DOHH2 (cell line): ENCODE measurements around the gene PAPPA2.

ENCODE experiments used
- H3F3A ChIP-seq: fragments of 200-600 bp; sonication (generic), shearing (Covaris generic); 2 replicates; pipeline ENCODE4 v1.6.0; 2016; ENCODE audit warnings: antibody characterized with exemption, mild to moderate bottlenecking; ENCODE audit not compliant: control insufficient read depth, insufficient read depth
- H3K27ac ChIP-seq: fragments of 200-600 bp; sonication (generic); 2 replicates; pipeline ENCODE4 v1.5.1; 2014; ENCODE audit warnings: low read depth, mild to moderate bottlenecking, low read length, moderate library complexity
- H3K27me3 ChIP-seq: fragments of 200-600 bp; sonication (generic); 2 replicates; pipeline ENCODE4 v1.6.1; 2014; ENCODE audit warnings: mild to moderate bottlenecking, low read length, mixed read lengths; ENCODE audit not compliant: control insufficient read depth
- H3K36me3 ChIP-seq: fragments of 200-600 bp; sonication (generic); 2 replicates; pipeline ENCODE4 v1.6.1; 2014; ENCODE audit warnings: mild to moderate bottlenecking, low read length, moderate library complexity, mixed read lengths; ENCODE audit not compliant: control insufficient read depth
- H3K4me1 ChIP-seq: fragments of 200-600 bp; sonication (generic); 2 replicates; pipeline ENCODE4 v1.6.1; 2014; ENCODE audit warnings: mild to moderate bottlenecking, low read length, mixed read lengths; ENCODE audit not compliant: control insufficient read depth
- H3K4me2 ChIP-seq: fragments of 200-600 bp; sonication (generic); 2 replicates; pipeline ENCODE4 v1.6.0; 2014; ENCODE audit warnings: mild to moderate bottlenecking, low read length, moderate library complexity
- H3K4me3 ChIP-seq: fragments of 200-600 bp; sonication (generic); 2 replicates; pipeline ENCODE4 v1.5.1; 2014; ENCODE audit warnings: mild to moderate bottlenecking, low read length, mixed read lengths
- H3K79me2 ChIP-seq: fragments of 200-600 bp; sonication (generic); 2 replicates; pipeline ENCODE4 v1.6.1; 2014; ENCODE audit warnings: mild to moderate bottlenecking, low read length, mixed read lengths; ENCODE audit not compliant: control insufficient read depth
- H3K9me2 ChIP-seq: fragments of 200-600 bp; sonication (generic); replicated peaks from 2 replicates; pipeline ENCODE4 v1.6.1; 2014; ENCODE audit warnings: mild to moderate bottlenecking, low read length, mixed read lengths; ENCODE audit not compliant: control insufficient read depth
- H3K9me3 ChIP-seq: fragments of 200-600 bp; sonication (generic); 2 replicates; pipeline ENCODE4 v1.6.1; 2014; ENCODE audit warnings: antibody characterized with exemption, low read length, mixed read lengths; ENCODE audit not compliant: control insufficient read depth, insufficient read depth
- H4K20me1 ChIP-seq: fragments of 200-600 bp; sonication (generic); 2 replicates; pipeline ENCODE4 v1.6.0; 2014; ENCODE audit warnings: low read depth, mild to moderate bottlenecking, antibody characterized with exemption, low read length, moderate library complexity; ENCODE audit not compliant: control insufficient read depth, insufficient read depth
- EZH2phosphoT487 ChIP-seq: fragments of 200-600 bp; sonication (generic); IDR thresholded peaks from 2 replicates; pipeline ENCODE4 v1.6.1; 2017; ENCODE audit warnings: borderline replicate concordance, mild to moderate bottlenecking, antibody characterized with exemption, low read length, moderate library complexity, mixed read lengths
- TF ChIP-seq, protein P1 (sequence below): fragments of 200-600 bp; sonication (generic); IDR thresholded peaks from one replicate; pipeline ENCODE4 v1.5.1; 2014; ENCODE audit warnings: antibody characterized with exemption, mild to moderate bottlenecking, low read depth, low read length; ENCODE audit not compliant: poor library complexity, severe bottlenecking

The PAPPA2 gene

DNA sequence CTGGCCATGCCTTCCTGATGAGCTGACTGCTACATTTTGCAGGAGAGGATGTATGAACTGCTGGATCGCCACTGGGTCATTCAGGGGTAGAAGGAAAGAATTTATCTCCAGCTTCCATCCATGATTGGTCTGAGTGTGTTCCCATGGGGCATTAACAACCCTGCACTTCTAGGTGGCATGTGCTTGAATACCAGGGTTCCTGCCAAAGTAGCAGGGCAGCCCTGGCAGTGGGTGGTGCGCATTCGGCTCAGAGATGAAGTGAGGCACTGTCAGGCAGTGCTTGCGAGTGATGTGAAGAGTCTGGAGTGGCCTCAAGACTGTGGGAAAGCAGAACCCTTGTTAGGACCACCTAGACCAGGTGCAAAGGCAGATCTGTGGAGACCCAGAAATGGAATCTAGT, 406.6 kb downstream of the PAPPA2 start:
- Histone ChIP-seq H3K79me2 (no peaks in the 10 kb centered on the region), H3K4me2 (no peak overlapping the region), H3K4me3 (no peak overlapping the region), H3F3A (no peaks in the 10 kb centered on the region), H4K20me1 (no peaks in the 10 kb centered on the region), H3K36me3 (no peaks in the 10 kb centered on the region), H3K4me1 (no peaks in the 10 kb centered on the region), H3K9me3 (no peaks in the 10 kb centered on the region), H3K27me3 (no peaks in the 10 kb centered on the region), H3K27ac (no peak overlapping the region), H3K9me2 (no peaks in the 10 kb centered on the region)
- TF ChIP-seq EZH2phosphoT487, result no peak
- TF ChIP-seq, protein P1, sequence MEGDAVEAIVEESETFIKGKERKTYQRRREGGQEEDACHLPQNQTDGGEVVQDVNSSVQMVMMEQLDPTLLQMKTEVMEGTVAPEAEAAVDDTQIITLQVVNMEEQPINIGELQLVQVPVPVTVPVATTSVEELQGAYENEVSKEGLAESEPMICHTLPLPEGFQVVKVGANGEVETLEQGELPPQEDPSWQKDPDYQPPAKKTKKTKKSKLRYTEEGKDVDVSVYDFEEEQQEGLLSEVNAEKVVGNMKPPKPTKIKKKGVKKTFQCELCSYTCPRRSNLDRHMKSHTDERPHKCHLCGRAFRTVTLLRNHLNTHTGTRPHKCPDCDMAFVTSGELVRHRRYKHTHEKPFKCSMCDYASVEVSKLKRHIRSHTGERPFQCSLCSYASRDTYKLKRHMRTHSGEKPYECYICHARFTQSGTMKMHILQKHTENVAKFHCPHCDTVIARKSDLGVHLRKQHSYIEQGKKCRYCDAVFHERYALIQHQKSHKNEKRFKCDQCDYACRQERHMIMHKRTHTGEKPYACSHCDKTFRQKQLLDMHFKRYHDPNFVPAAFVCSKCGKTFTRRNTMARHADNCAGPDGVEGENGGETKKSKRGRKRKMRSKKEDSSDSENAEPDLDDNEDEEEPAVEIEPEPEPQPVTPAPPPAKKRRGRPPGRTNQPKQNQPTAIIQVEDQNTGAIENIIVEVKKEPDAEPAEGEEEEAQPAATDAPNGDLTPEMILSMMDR, result no peak

DNA sequence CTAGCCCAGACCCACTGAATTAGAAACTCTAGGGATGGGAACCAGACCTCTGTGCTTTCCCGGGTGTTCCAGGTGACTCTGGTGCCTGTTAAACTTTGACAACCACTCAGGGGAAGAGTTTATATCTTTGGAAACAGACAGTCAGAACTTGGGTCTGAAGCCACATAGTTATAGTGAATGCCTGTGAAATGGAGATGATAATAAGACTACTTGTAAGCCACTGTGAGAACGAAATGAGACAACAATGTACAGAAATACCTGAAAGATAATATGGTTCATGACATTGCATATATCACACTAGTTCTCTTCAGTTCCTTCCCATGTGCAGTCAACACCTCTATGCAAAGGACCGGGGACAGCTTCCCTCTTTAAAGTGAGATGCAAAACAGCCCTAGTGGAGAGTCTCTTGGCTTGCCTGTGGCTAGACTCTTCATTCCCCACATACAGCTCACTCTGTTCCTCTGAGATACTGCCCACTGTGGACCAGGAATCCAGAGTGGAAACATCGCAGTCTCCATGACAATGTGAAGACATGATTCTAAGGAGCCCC, 414.1 kb downstream of the PAPPA2 start:
- TF ChIP-seq, protein P1, result no peak
- TF ChIP-seq EZH2phosphoT487, result no peak
- Histone ChIP-seq H3K4me1 (no peaks in the 10 kb centered on the region), H3K4me2 (no peak overlapping the region), H3K9me3 (no peaks in the 10 kb centered on the region), H3K27ac (no peak overlapping the region), H3K36me3 (no peaks in the 10 kb centered on the region), H3K79me2 (no peaks in the 10 kb centered on the region), H3K9me2 (no peaks in the 10 kb centered on the region), H3F3A (no peaks in the 10 kb centered on the region), H3K27me3 (no peaks in the 10 kb centered on the region), H4K20me1 (no peaks in the 10 kb centered on the region), H3K4me3 (no peak overlapping the region)

DNA sequence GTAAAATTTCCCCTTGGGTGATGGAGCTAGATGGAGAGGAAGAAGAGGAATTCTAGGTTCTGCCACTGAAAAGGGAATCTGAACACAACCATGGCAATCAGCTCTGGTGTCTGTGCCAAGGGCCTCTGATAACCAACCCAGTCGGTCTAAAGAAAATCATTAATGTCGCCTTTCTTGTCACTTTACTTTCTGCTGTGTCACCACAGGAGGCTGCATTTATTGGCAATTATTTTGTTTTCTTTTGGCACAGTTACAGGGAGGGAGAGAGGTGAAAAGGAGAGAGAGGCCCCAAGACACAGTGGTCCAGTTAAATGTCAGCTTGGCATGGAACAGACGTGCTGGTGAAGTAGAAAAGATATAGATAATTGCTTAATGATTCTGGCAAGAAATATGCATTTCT, 414.6 kb downstream of the PAPPA2 start:
- H3K36me3 ChIP-seq, result no peaks in the 10 kb centered on the region
- no peak overlapping the region for H3K27ac ChIP-seq
- no peak overlapping the region for H3K4me2 ChIP-seq
- H3K9me2 ChIP-seq, result no peaks in the 10 kb centered on the region
- H3K4me3 ChIP-seq, result no peak overlapping the region
- no peak for TF ChIP-seq EZH2phosphoT487
- TF ChIP-seq, protein P1, result no peak
- H3K27me3 ChIP-seq, result no peaks in the 10 kb centered on the region
- H3K4me1 ChIP-seq, result no peaks in the 10 kb centered on the region
- no peaks in the 10 kb centered on the region for H3K9me3 ChIP-seq
- no peaks in the 10 kb centered on the region for H3F3A ChIP-seq
- no peaks in the 10 kb centered on the region for H4K20me1 ChIP-seq
- H3K79me2 ChIP-seq, result no peaks in the 10 kb centered on the region
